Neural progenitor cell (in vitro differentiated cells): Measurements from ENCODE around the gene ZNF506.
"Not testable (repeated sequence)": the region's sequence is repeated elsewhere in the genome, so short reads cannot be mapped to it uniquely, and the experiment has no call there.

ENCODE experiments used
- CTCF ChIP-seq: fragments of 200-600 bp; sonication (generic); IDR thresholded peaks from 2 replicates; pipeline ENCODE4 v1.5.1; 2017; ENCODE audit warnings: antibody characterized with exemption, mild to moderate bottlenecking
- EZH2 ChIP-seq: fragments of 200-600 bp; sonication (generic); IDR thresholded peaks from 2 replicates; pipeline ENCODE4 v1.6.1; 2017; ENCODE audit warnings: antibody characterized with exemption, mild to moderate bottlenecking, moderate library complexity
- EZH2phosphoT487 ChIP-seq: fragments of 200-600 bp; sonication (generic); IDR thresholded peaks from 2 replicates; pipeline ENCODE4 v1.6.1; 2017; ENCODE audit warnings: antibody characterized with exemption

DNA sequence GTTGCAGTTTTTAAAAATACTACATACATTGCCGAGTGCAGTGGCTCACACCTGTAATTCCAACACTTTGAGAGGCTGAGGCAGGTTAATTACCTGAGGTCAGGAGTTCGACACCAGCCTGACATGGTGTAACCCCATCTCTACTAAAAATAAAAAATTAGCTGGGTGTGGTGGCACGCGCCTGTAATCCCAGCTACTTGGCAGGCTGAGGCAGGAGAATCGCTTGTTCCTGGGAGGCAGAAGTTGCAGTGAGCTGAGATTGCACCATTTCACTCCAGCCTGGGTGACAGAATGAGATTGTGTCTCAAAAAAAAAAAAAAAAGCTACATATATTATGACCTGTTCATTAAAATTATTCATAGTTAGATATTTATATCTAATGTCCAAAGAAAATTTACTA is 48.5 kb upstream of the ZNF506 start:
- TF ChIP-seq EZH2, EZH2phosphoT487, CTCF: not testable (repeated sequence)
